Pancreas (tissue), 10 donors: Measurements from ENCODE around the gene NR2C2. TPM values are rescaled to one million over a fixed set of nuclear protein-coding genes. Genes with fewer than 3 reads are reported as not detected.

ENCODE experiments used
- ATAC-seq, 4 donors: fragments of 200-7000 bp; cut with Tn5 transposase; one replicate each; pipeline versions ENCODE4 v1.8.0 to v1.9.1; 2020; ENCODE audit warnings: mild to moderate bottlenecking in 4 of 4, moderate library complexity in 4 of 4
- DNase-seq, 6 donors: peaks; one replicate each; pipeline ENCODE4 v3.0.0-alpha.2; 2020
- FAIRE-seq: peaks from 2 replicates; lab custom pipeline; 2012; peaks lifted over from hg19 to GRCh38; lab: Jason Lieb, UNC
- H3K27ac ChIP-seq, 4 donors: fragments of 200-600 bp; sonication (generic); 1 replicate in 3 of 4; 2 replicates in 1 of 4; pipeline versions ENCODE4 v1.5.0 to v1.8.0; 2020
- H3K27me3 ChIP-seq, 4 donors: fragments of 200-600 bp; one replicate each; pipeline ENCODE4 v1.8.0; 2021
- H3K36me3 ChIP-seq, 3 donors: fragments of 200-600 bp; sonication (generic) in 1 of 3; one replicate each; pipeline versions ENCODE4 v1.5.0 to v1.8.0; 2020 to 2021
- H3K4me1 ChIP-seq, 3 donors: fragments of 200-600 bp; one replicate each; pipeline ENCODE4 v1.8.0; 2021
- H3K4me3 ChIP-seq, 4 donors: fragments of 200-600 bp; sonication (generic) in 2 of 4; one replicate each; pipeline versions ENCODE4 v1.5.0 to v1.8.0; 2020 to 2021
- H3K9me3 ChIP-seq, 4 donors: fragments of 200-600 bp; one replicate each; pipeline ENCODE4 v1.8.0; 2021
- CTCF ChIP-seq, 4 donors: fragments of 200-600 bp; sonication (generic) in 3 of 4; IDR thresholded peaks; one replicate each; pipeline versions ENCODE4 v1.5.0 to v1.8.0; 2021; ENCODE audit warnings: antibody characterized with exemption in 4 of 4
- WGBS, 2 donors: extraction: QIAGEN DNeasy Blood & Tissue Kit; methylation state at CpG; one replicate each; pipeline ENCODE4 v1.1.7; 2013; 5-methylcytosine and 5-hydroxymethylcytosine counted together
- intact Hi-C, 3 donors: fragments of 100-400 bp; cut with DNase I; formaldehyde crosslinking; loops; one replicate each; pipeline versions ENCODE4 v1.11.1 to v1.14.2; 2022
- polyA plus RNA-seq, 2 donors: library from polyadenylated mRNA; stranded (reverse); fragments of 200-250 nt; gene quantifications; one replicate each; pipeline ENCODE4 v1.2.3, GENCODE V29; 2013
- total RNA-seq, 6 donors: library from RNA; stranded (reverse); fragmentation: NEBNext Ultra II Directional in 4 of 6; extraction: Animal tissue kit (Norgen Biotek cat#: 25700) in 4 of 6; gene quantifications; one replicate each; pipeline versions ENCODE4 v1.2.1 to v1.2.4, GENCODE V29; 2021 to 2023
- donor health status: healthy with polysubstance abuse.
- donor health status: DM: no; HTN: no; CAD: no; lungs with moderate emphysema.
- donor health status: DM: no; HTN: no; CAD: no.
- donor health status: control.
- donor health status: control.
- donor health status: Bipolar disorder and iron deficiency.
- donor health status: DM: yes; HTN: yes; CAD: no.
- donor health status: DM: no; HTN: no; CAD: no.
- donor health status: DM: no; HTN: no; CAD: no.
- donor health status: DM: yes; HTN: yes; CAD: no.

Gene NR2C2
- total and polyA plus RNA-seq, 8 donors, result 5.4 to 25.1 (median 14.4) TPM

- Histone ChIP-seq H3K27me3 (no peaks in the 10 kb centered on the region), H3K36me3 (peaks cover 0 to 65% (median 12%) of the 10 kb centered on the region in 3 donors), H3K4me1 (no peaks in the 10 kb centered on the region), H3K4me3 (no peak overlapping the region), H3K27ac (no peak overlapping the region), H3K9me3 (no peaks in the 10 kb centered on the region)
- intact Hi-C loops, result no loop called here
- FAIRE-seq (no peak), DNase-seq (no peak), ATAC-seq (no peak)
- WGBS, 2 donors, result 83 to 92% methylated on average over 2 of the region's 2 CpGs
- no peak for TF ChIP-seq CTCF (IDR thresholded peaks at IDR 0.05)
Measured at GRCh38 chr3:15086699-15087098, 139.3 kb downstream of the NR2C2 start.

GRCh38 chr3:15089201-15089600 is 141.8 kb downstream of the NR2C2 start:
- FAIRE-seq (no peak), ATAC-seq (no peak), DNase-seq (no peak)
- no peak for TF ChIP-seq CTCF (IDR thresholded peaks at IDR 0.05)
- H3K36me3 ChIP-seq, result peaks cover 0 to 48% (median 10%) of the 10 kb centered on the region in 3 donors
- no peaks in the 10 kb centered on the region for H3K4me1 ChIP-seq
- 93 to 97% methylated on average over 1 of the region's 1 CpG for WGBS, 2 donors
- intact Hi-C loops, result no loop called here
- H3K27ac ChIP-seq, result no peak overlapping the region
- no peaks in the 10 kb centered on the region for H3K9me3 ChIP-seq
- H3K4me3 ChIP-seq, result no peak overlapping the region
- no peaks in the 10 kb centered on the region for H3K27me3 ChIP-seq

GRCh38 chr3:15091575-15091974 is 144.2 kb downstream of the NR2C2 start:
- Histone ChIP-seq H3K36me3 (peaks cover 0 to 48% (median 0%) of the 10 kb centered on the region in 3 donors), H3K27ac (no peak overlapping the region), H3K4me3 (no peak overlapping the region), H3K9me3 (no peaks in the 10 kb centered on the region), H3K4me1 (no peaks in the 10 kb centered on the region), H3K27me3 (no peaks in the 10 kb centered on the region)
- FAIRE-seq, result no peak
- no peak for DNase-seq
- WGBS, 2 donors, result 83 to 84% methylated on average over 5 of the region's 5 CpGs
- TF ChIP-seq CTCF (IDR thresholded peaks at IDR 0.05), result no peak
- intact Hi-C loops, result no loop called here
- ATAC-seq, result no peak

- Histone ChIP-seq H3K4me3 (no peak overlapping the region), H3K27me3 (no peaks in the 10 kb centered on the region), H3K27ac (no peak overlapping the region), H3K36me3 (peaks cover 0 to 42% (median 0%) of the 10 kb centered on the region in 3 donors), H3K9me3 (no peaks in the 10 kb centered on the region), H3K4me1 (peaks cover 0 to 2% (median under 1%) of the 10 kb centered on the region in 3 donors)
- ATAC-seq (no peak), DNase-seq (no peak), FAIRE-seq (no peak)
- intact Hi-C loops, result no loop called here
- 94 to 100% methylated on average over 1 of the region's 1 CpG for WGBS, 2 donors
- no peak for TF ChIP-seq CTCF (IDR thresholded peaks at IDR 0.05)
Measured at GRCh38 chr3:15092686-15093085, 145.3 kb downstream of the NR2C2 start.

GRCh38 chr3:15094187-15094875 is 146.9 kb downstream of the NR2C2 start:
- no peak for DNase-seq
- Histone ChIP-seq H3K4me1 (peaks cover 0 to 7% (median 3%) of the 10 kb centered on the region in 3 donors), H3K27ac (no peak overlapping the region), H3K36me3 (peaks cover 0 to 31% (median 0%) of the 10 kb centered on the region in 3 donors), H3K27me3 (no peaks in the 10 kb centered on the region), H3K9me3 (no peaks in the 10 kb centered on the region), H3K4me3 (no peak overlapping the region)
- ATAC-seq, result no peak
- no peak for TF ChIP-seq CTCF (IDR thresholded peaks at IDR 0.05)
- FAIRE-seq, result no peak
- intact Hi-C loops, result no loop called here
- 79 to 89% methylated on average over 5 of the region's 5 CpGs for WGBS, 2 donors
